Activated gamma-delta T cell treated with anti-CD3 and anti-CD28 coated beads, Interleukin-2, amount 50 U/mL, for 16 hours (primary cell): Measurements from ENCODE around the gene CARMIL1.

Source experiments
- DNase-seq: peaks from one replicate; pipeline ENCODE4 v3.0.0-alpha.2; 2020; ENCODE audit warnings: low read depth

CARMIL1 gene

DNA sequence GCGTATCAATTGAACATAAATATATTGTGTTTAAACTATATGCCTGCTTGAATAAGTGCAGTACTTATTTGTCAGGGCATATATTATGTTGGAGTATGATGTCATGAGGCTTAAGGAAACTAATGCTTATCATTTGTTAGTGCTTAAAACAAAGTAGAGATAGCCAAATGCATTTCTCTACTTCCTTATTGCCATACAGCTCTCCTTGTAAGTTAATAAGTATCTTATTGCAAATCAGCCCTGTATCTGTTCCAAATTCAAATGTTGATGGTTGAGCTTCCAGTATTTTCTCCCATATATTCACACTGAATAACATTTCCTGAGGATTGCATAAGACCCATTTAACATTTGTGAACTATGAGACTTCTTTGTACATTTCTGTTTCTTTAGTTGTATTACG is 57.8 kb downstream of the CARMIL1 start:
- DNase-seq, result no peak

DNA sequence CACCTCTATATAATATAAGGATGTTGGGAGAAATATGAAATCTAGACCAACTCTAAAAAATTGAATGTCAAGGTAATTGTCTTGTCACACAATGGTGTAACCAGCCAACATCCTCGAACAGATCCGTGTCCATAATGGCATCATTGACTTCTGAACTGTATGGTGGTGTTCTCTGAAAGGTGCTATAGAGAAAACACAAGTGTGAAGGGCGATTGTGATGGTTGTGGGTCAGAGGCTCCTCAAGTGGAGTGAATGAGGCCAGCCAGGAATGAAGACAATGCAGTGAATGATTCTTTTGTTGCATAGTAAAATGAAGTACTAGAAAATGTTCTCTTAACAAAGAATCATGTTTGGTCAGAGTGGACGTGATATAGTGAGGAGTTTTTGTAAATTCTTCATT is 58.3 kb downstream of the CARMIL1 start:
- no peak for DNase-seq

DNA sequence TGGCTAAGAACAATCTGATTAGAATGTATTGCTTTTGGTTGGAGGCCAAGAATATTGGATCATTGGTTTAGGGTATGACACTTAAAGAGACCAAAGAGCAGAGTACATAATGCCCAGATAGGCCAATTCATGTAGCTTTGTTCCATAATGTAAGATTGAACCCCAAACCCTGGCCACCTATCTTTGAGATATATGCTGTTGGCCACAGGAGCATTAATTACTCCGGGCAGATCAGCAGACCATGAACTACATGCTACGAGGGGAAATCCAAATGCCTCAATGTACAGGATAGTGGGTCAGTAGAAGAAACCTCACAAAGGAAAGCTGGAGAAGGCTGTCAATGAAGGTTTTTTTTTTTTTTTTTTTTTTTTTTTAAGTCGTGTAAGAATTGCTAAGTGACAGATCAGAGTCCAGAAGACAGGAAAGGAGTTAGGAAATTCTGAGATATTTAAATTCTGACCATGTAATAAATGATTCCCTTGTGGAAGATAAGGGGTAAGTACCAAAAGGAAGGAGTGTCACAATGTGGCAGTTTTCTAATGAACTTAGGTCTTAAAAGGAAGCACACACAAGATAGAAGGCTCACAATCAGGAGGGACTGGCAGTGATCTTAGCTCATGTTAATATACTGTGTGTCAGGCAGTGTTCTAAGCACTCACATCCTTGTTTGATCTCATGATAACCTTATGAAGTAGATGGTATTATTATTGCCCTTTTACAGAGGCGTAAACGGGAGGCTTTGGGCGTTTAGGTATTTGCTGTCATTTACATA is 61.4 kb downstream of the CARMIL1 start:
- DNase-seq, result no peak

DNA sequence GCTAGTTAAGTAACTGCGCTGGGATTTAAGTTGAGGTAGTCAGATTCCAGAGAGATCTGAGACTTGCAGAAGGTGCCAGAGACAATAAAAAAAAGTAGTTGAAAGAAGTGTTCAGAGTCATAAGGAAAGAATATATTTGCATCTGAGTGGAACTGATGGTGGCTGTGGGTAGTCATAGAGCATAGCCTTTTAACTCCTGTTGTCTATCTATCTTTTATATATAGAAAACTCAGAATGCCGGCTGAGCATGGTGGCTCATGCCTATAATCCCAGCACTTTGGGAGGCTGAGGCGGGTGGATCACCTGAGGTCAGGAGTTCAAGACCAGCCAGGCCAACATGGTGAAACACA is 62.0 kb downstream of the CARMIL1 start:
- DNase-seq, result no peak

DNA sequence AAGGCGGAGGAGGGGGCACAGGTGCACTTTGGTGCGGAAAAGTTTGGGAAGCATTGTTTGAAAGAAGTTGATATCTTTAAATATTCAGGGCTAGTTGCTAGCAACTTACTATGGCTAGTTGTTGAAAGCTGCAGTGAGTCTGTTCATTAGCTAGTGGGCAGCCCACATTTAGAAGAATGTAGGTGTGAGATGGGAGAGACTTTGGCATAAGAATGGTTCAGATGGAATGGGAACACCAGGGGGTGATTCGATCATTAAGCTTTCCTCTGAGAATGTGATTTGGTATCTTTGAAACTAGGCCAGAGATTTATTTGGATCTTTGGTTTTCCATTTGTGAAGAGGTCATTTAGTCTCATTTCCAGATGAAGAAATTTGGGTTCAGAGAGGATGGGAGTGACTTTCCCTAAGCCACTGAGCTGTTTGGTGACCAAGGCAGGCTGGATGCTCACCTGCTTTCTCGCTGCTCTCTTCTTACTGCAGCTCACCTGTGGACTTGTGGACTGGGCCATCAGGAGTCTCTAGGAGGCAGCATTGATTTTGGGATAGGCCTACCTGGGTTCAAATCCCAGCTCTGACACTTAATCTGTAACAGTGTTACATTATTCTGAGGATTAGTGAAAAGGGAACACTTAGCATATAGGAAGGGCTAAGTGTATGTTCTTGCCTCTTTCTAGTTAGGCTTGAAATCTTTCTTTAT is 62.9 kb downstream of the CARMIL1 start:
- no peak for DNase-seq

DNA sequence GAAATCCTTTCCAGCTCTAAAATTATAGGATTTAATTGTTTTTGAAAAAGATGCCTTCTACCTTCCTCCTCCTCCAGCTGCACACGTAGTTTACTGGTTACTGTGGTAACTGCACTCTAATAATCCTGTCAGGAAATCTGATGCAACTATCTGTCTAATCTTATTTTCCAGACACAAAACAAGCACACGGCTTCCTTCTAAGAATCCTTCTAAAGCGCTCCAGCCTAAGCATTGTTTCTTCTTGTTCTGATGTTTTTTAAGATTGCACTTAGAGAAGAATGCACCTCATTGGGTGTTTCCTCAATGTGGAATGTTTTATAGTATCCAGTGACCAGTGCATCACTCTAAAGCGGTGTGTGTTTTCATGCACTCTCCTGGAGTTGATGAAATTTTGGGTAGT is 63.6 kb downstream of the CARMIL1 start:
- DNase-seq, result no peak

DNA sequence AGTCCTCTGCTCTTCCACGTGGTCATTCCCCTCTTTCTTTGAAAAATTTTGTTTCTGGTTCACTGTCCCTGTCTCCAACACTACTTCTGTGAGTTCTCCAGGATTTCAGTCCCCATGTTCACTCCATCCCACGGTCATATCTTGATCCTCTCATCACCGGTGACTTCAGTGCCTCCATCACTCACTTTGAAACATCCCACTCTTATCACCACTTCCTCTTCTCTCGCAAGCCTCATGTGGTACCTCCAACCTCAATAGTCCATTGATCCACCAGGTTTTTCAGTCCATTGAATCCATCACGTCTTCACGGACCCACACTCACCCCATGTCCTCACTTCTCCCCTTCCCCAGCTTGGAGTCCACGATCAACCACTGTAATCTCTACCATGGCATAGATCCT is 64.8 kb downstream of the CARMIL1 start:
- DNase-seq, result no peak

DNA sequence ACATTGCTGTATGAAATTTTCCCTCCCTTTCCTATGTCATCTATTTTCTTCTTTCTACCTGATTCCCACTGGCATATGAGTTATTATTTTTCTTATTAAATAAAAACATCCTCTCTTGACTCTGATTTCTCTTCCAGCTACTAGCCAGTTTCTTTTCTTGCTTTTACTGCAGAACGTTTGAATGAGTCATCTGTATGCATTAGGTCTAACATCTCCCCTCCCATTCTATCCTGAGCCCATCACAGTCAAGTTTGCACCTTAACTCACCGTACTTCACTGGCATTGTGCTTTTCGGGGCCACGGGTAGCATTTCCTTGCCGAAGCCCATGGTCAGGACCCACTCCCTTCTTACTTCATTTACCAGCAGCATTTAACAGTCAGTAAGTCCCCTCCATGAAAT is 65.7 kb downstream of the CARMIL1 start:
- DNase-seq, result no peak

DNA sequence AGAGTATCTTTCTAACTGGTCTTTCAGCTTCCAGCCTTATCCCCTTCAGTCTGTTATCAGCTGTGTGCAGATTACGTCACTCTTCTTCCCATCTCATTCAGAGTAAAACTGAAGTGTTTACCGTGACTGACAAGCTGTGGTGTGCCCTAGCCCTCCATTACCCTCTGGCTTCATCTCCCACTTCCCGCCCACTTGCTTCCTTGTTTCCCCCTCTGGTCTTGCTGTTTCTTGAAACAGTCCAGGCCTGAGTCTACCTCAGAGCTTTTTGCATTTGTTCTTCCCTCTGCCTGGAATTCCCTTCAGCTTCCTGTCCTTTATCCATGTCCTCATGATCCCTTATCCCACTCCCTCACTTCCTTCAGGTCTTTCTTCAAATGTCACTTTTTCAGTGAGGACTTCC is 66.9 kb downstream of the CARMIL1 start:
- DNase-seq, result no peak

DNA sequence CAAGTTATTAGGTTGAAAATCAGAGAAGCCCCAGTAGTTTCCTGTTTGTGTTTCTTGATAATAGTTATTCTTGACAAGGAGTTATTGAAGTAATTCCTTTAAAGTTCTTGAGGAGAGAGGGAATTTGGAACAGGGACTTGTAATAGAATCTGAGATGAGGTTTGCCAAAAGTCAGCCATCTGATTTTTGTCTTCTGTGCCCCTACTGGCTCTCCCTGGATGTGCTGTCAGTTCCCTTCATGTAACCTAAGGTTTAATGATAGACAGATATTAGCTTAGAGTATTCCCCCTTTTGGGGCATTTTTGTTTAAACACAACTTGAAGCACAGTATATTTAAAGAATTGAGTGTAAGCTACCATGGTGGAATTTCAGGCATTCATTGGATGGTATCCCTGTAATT is 71.4 kb downstream of the CARMIL1 start:
- DNase-seq, result no peak

DNA sequence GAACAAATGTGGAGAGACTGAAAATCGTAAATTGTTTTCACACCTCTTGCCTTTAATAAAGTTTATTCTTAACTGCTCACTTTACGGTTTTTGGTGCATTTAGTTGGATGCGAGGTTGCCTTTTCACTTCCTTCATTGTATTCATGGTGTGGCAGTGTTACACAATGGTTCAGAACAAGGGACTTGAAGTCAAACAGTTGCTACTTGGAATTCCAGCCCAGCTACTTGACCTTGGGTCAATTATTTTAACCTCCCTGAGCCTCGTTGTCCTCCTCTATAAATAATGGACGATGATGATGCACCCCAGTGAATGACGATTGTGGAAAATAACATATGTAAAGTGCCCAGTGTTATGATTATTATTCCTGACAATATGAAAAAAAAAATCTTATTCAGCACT is 72.3 kb downstream of the CARMIL1 start:
- no peak for DNase-seq

DNA sequence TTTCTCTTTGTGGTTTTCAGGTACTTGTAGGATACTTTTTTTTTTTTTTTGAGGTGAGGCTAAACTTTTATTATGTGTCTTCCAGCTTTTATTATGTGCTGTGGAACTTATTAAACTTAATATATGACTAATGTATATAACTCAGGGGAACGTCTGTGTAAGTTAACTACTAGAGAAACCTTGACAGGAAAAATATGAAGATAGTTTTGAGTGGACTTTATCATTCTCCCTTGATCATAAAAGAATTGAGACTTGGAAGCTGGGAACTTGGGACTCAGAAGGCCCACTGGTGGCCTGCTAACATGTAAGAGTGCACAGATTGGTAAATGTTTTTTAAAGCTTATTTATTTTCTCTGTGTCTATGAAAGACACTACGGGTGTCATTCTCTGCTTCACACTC is 73.1 kb downstream of the CARMIL1 start:
- no peak for DNase-seq

DNA sequence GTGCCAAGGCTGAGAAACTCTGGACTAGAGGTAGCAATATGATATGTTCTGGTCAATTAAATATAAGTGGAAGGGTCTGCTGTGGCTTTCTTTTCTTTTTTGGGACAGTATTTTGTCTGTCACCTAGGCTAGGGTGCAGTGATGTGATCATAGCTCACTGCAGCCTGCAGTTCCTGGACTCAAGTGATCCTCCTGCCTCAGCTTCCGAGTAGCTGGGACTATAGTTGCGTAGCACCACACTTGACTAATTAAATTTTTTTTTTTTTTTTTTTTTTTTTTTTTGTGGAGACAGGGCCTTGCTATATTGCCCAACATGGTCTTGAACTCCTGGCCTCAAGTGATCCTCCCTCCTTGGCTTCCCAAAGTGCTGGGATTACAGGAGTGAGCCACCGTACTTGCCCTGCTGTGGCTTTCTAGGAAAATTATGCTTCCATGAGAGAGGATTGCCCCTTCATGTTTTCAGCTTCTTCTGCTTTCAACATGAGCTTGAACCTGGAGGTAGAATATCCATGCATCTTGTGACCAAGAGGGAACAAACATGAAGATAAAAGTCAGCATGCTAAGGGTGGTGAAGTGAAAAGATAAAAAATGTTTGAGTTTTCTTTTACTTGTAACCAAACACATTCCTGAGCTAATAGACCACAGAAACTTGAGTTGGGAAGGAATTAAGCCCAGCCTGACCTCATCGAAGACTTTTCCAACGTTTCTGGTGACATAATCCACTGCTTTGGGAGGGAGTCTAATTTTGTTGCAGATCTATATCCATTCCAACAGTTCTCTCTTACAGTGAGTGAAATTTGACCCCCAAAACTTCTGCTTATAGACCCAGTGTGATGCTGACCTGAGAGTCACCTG is 75.1 kb downstream of the CARMIL1 start:
- DNase-seq, result no peak

DNA sequence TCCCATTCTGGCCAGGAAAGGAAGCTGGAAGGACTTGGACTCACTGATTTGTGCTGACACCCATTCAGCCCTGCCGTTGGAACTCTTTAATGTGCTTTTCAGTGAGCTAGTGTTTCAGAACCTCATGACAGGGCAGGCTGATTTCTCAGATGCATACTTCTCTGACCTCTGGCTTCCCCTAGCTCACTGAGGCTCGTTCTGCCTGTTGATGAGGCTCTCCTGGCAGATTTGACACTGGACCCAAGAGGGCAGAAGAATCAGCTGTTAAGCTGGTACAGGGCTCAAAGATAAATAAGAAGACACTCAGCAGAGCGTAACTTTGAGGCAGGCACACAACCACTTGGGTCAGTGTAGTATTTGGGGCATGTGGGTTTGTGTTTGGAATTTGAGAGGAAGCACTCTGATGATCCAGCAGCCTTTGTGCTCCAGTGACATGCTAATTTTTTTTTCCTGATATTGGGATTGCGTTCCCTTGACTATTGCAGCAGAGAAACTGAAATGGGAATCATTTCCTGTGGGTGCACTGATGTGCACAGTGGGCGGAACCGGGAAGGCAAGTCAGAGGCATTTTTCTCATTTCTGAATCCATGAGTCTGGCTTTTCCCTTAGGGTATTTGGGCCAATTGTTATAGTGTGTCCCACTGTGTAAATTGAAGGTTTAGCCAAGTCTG is 80.2 kb downstream of the CARMIL1 start:
- DNase-seq, result no peak

DNA sequence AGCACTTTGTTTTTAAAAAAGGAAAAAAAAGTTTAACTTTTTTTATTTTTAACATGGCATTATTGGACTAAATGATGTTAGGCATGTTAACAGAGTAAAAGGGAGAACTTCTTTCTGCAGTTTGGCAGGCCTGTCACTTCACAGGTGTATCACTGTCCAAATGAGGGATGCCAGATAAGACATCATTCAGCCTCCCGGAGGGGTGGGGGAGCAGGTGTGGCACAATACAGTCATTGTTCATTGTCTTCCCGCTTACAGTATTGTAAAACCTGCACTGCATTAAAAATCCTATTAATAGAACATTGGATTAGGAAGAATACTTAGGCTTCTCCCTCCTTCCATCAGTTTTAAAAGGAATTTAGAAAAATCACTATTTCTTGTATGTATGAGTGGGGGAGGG is 80.7 kb downstream of the CARMIL1 start:
- DNase-seq, result no peak

DNA sequence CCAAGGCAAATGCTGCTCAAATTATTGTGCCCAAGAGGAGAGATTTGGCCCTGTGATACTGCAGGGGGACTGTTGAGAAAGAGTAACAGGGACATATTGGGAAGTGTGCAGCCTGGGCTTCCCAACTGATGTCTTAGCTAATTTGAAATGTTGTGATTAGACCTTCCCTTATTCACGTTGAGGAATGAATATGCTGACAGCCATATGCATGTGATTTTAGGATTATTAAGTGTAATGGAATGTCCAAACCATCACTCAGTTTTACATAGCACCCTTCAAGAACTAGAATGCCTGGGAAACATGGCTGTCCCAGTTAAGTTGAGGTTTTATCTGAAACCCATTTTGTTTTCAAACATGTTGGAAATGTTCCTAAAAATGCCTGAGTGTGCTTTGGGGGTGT is 81.4 kb downstream of the CARMIL1 start:
- no peak for DNase-seq

DNA sequence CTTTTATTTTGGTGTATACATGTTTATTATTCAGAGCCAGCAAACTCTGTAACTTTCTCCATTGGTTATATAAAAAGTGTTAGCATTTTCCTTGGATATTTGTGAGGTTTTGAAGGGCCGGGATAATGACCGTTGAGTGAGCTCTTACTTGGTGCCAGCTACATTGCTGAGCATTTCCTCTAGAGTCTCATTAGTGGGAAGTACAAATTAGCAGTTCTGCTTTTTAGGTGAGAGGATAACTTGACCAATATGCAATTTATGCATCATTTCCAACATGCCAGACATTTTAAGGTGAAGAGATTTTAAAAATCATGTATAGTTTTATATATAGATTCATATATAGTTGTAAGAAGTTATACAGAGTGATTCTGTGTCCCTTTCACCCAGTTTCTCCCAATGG is 84.3 kb downstream of the CARMIL1 start:
- DNase-seq, result no peak

DNA sequence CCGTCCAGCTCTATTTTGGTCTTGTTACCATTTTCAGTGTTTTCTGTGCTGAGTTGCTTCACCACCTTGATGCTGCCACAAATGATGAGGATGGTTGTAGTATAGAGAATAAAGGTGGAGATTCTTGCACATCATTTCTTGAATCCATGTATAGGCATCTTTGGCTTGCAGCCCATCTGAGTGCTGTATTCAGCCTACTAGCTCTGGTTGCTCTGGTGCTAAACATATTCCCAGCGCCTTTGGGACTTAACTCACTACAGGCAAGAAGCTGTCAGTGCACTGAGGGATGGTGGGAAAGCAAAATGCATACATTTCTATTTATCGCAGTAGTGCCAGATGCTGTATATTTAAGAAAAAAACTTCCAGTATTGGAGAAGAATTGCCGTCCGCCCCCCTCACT is 86.0 kb downstream of the CARMIL1 start:
- DNase-seq, result no peak

DNA sequence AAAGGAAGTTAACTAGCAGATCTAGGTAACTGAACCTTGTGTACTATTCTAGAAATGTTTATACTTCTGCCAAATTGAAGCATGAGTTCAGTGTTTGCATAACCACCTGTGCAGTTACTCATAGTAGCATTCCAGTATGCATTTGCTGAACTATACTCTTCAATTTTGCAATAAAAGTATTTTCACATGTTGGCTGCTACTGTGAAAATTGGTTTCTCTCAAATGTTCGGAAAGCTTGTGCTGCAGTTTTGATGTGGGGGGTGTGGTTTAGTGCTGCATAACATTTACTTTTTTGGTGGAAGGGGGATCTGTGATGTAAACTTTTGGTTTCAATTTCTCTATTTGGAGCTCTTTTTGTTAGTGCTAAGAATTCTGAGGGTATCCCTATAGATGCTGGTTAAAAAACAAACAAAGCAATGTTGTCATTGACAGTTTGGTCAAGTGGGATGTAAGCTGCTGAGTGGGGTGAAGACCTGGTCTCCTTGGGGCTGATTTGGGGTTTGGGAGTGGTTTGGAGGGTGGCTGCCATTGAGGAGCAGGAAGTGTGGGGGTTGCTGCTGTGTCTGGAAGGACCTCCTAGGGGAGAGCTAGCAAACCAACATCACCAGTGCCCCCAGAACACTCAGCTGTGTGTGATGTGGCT is 87.8 kb downstream of the CARMIL1 start:
- no peak for DNase-seq

DNA sequence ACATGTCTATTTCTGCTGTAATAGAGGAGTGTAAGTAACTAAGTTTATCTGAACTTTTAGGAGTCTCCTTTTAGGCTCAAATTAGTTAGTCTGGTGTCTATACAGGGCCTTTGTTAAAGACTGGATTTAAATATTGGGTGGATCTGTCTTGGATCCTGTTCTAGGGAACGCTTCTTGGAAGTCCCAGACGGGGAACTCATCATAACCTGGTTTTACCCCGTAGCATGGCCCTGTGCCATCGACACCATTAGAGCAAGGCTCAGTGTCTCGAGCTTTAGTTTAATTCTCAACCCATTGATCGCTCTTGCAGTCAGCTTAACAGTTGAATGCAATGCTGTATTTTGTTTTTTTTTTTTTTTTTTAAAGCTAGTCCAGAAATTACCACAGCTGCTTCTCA is 89.9 kb downstream of the CARMIL1 start:
- no peak for DNase-seq

DNA sequence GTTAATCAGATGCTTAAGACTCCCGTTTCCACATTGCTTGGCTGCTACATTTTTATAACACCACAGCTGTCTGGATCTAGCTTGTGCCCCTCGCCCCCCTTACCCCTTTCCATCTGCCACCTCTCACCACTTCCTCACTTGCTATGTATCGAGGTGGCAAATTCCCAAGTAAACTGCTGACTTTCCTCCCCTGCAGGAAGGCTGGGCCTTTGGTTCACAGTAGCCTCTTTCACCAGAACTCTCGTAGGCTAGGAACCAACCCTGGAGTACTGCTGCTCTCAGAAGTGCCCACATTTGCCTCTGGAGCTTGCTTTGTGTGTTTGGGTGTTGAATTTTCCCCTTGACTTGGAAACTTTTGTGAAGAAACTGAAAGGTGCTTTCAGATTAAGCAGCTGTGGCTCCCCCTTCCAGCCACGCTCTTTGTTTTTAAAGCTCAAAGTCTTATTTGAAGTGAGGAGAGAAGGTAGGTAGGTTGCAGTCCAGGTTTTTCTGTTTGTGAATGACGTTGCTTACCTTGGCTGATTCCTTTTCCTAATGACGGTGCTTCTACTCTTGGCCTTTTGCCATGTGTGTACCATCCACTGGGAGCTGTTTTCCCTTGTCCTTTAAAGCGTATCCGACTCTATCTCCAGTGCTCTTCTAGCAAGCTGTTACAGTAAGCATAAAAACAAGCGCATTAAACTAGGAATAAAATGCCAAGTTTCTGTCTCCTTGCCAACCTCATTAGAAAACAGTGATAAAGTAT is 90.4 kb downstream of the CARMIL1 start:
- DNase-seq, result no peak
